K562 (cell line): ENCODE results near the gene RND1. TPM values are rescaled to one million over a fixed set of nuclear protein-coding genes. Genes with fewer than 3 reads are reported as not detected.

Experiments
- ATAC-seq: fragments of 200-7000 bp; cut with Tn5 transposase; 3 replicates; pipeline ENCODE4 v1.9.1; 2020; ENCODE audit warnings: moderate library complexity
- BruUV-seq: library from RNA; stranded (reverse); fragments of 400-500 nt; replicated peaks from 2 replicates; lab custom pipeline; 2021; lab: Mats Ljungman, UMichigan
- CTCF ChIA-PET: fragments of 300-600 bp; formaldehyde crosslinking; extraction: SDS; loops from one replicate; lab custom pipeline; 2021; ENCODE audit warnings: low intra/inter-chr PET ratio; lab: Yijun Ruan, JAX
- POLR2A ChIA-PET: fragments of 300-600, 350-650 bp; sonication (Branson Sonifier 250); formaldehyde crosslinking; extraction: SDS; loops from one replicate; lab custom pipeline; 2021; ENCODE audit warnings: antibody characterized with exemption, inconsistent platforms; lab: Yijun Ruan, JAX
- DNase-seq, 4 experiments: peaks; one replicate each; pipeline versions ENCODE4 v3.0.0 to v3.0.0-alpha.2; 2011 to 2018; ENCODE audit warnings: low spot score in 3 of 4, mixed read lengths in 3 of 4; ENCODE audit errors: extremely low read depth in 1 of 4
- FAIRE-seq: peaks from 2 replicates; lab custom pipeline; 2011; peaks lifted over from hg19 to GRCh38; lab: Jason Lieb, UNC
- H2AFZ ChIP-seq: 2 replicates; pipeline ENCODE4 v1.6.0; 2011; ENCODE audit warnings: low read depth, low read length, control low read depth, inconsistent platforms
- H3K27ac ChIP-seq: fragments of 200-600 bp; 3 replicates; pipeline ENCODE4 v1.8.0; 2011; ENCODE audit warnings: low read depth, mild to moderate bottlenecking, control low read depth, inconsistent platforms, low read length, moderate library complexity, mixed read lengths; ENCODE audit errors: extremely low read depth
- H3K27me3 ChIP-seq, 2 experiments: fragments of 300-600 bp in 1 of 2; 2 replicates in 1 of 2; 3 replicates in 1 of 2; pipeline versions ENCODE4 v1.6.0 to v1.8.0; 2011; ENCODE audit warnings: inconsistent platforms in 2 of 2, low read length in 2 of 2, mild to moderate bottlenecking in 1 of 2, mixed read lengths in 1 of 2, moderate library complexity in 1 of 2; ENCODE audit not compliant: control insufficient read depth in 2 of 2, insufficient read depth in 2 of 2
- H3K36me3 ChIP-seq: fragments of 300-600 bp; 3 replicates; pipeline ENCODE4 v1.8.0; 2011; ENCODE audit warnings: mild to moderate bottlenecking, low read length, inconsistent platforms; ENCODE audit not compliant: control insufficient read depth, insufficient read depth
- H3K4me1 ChIP-seq, 2 experiments: fragments of 200-600 bp in 1 of 2; replicated peaks in 1 of 2; 2 replicates in 1 of 2; 3 replicates in 1 of 2; pipeline versions ENCODE4 v1.5.1 to v1.8.0; 2011; ENCODE audit warnings: inconsistent platforms in 2 of 2, low read length in 2 of 2, mild to moderate bottlenecking in 1 of 2, mixed read lengths in 1 of 2, moderate library complexity in 1 of 2; ENCODE audit not compliant: control insufficient read depth in 2 of 2, insufficient read depth in 2 of 2
- H3K4me2 ChIP-seq: 2 replicates; pipeline ENCODE4 v1.6.1; 2011; ENCODE audit warnings: low read length, control low read depth, inconsistent platforms, mixed read lengths; ENCODE audit not compliant: insufficient read depth
- H3K4me3 ChIP-seq: fragments of 200-600 bp; sonication (generic), shearing (Covaris generic); 2 replicates; pipeline ENCODE4 v1.5.1; 2016; ENCODE audit warnings: control low read depth, inconsistent platforms
- H3K79me2 ChIP-seq: fragments of 200-600 bp; 3 replicates; pipeline ENCODE4 v1.8.0; 2011; ENCODE audit warnings: low read length, inconsistent platforms; ENCODE audit not compliant: control insufficient read depth, insufficient read depth
- H3K9ac ChIP-seq, 2 experiments: 2 replicates each; pipeline versions ENCODE4 v1.6.0 to v1.6.1; 2011; ENCODE audit warnings: low read depth in 2 of 2, low read length in 2 of 2, control low read depth in 1 of 2, inconsistent platforms in 1 of 2, mild to moderate bottlenecking in 1 of 2, mixed read lengths in 1 of 2; ENCODE audit not compliant: insufficient read depth in 1 of 2
- H3K9me1 ChIP-seq: one replicate; pipeline ENCODE4 v1.6.0; 2011; ENCODE audit warnings: inconsistent platforms, mild to moderate bottlenecking, low read length, moderate library complexity; ENCODE audit not compliant: control insufficient read depth, insufficient read depth
- H3K9me3 ChIP-seq: replicated peaks from 2 replicates; pipeline ENCODE4 v1.5.1; 2011; ENCODE audit warnings: low read depth, low read length, inconsistent platforms; ENCODE audit not compliant: control insufficient read depth, insufficient read depth
- H4K20me1 ChIP-seq: replicated peaks from 2 replicates; pipeline ENCODE4 v1.6.1; 2011; ENCODE audit warnings: low read length, inconsistent platforms, mixed read lengths; ENCODE audit not compliant: control insufficient read depth, insufficient read depth
- CBX2 ChIP-seq: fragments of 200-600 bp; sonication (generic); IDR thresholded peaks from one replicate; pipeline ENCODE4 v1.6.1; 2012; ENCODE audit warnings: mild to moderate bottlenecking, low read length, inconsistent platforms; ENCODE audit not compliant: insufficient read depth, poor library complexity, severe bottlenecking
- CCAR2 ChIP-seq: fragments of 200-400 bp; formaldehyde crosslinking; IDR thresholded peaks from 2 replicates; pipeline ENCODE4 v1.6.1; 2017; ENCODE audit warnings: mild to moderate bottlenecking, low read depth, low read length
- NRF1 ChIP-seq, 2 experiments: fragments of 450-650 bp; IDR thresholded peaks in 1 of 2; conservative IDR thresholded peaks in 1 of 2; 2 replicates each; pipeline ENCODE4 v1.6.1; 2014; ENCODE audit warnings: mild to moderate bottlenecking in 2 of 2
- POLR2G ChIP-seq: fragments of 200-400 bp; formaldehyde crosslinking; IDR thresholded peaks from 2 replicates; pipeline ENCODE4 v1.6.1; 2017; ENCODE audit warnings: low read depth, mild to moderate bottlenecking, antibody characterized with exemption, low read length, moderate library complexity
- ZNF197 ChIP-seq: fragments of 200-800 bp; sonication (Bioruptor generic); IDR thresholded peaks from 2 replicates; pipeline ENCODE4 v1.6.1; 2016; ENCODE audit warnings: low read depth, missing genetic modification characterization, missing compliant biosample characterization
- WGBS: fragments of 100-300 bp; shearing (Covaris generic); methylation state at CpG from one replicate; pipeline ENCODE4 v1.1.6; 2016; ENCODE audit warnings: low coverage, mixed read lengths; ENCODE audit not compliant: insufficient coverage; ENCODE audit errors: missing lambda C conversion rate; 5-methylcytosine and 5-hydroxymethylcytosine counted together
- in situ Hi-C: fragments of 300-500 bp; cut with MboI; formaldehyde crosslinking; loops from 4 replicates; pipeline ENCODE4 v1.15.0; 2018; ENCODE audit warnings: inconsistent platforms, mixed read lengths
- intact Hi-C: fragments of 100-400 bp; cut with micrococcal nuclease; formaldehyde crosslinking; loops from 2 replicates; pipeline ENCODE4 v1.14.2; 2022
- polyA plus RNA-seq, 8 experiments: library from polyadenylated mRNA; depleted of rRNA in 4 of 8; stranded (reverse) in 5 of 8; unstranded in 3 of 8; fragments of >200 nt; fragmentation: Nextera tagmentation in 2 of 8; fragmentation: Illumina TruSeq in 1 of 8; extraction: Ambion mirVana in 2 of 8; extraction: Trizol in 1 of 8; gene quantifications; 2 replicates each; pipeline versions ENCODE4 v1.2.1 to v1.2.3, GENCODE V29; 2011 to 2014; ENCODE audit warnings: inconsistent platforms in 1 of 8, missing spikeins in 1 of 8
- total RNA-seq, 7 experiments: library from RNA; depleted of rRNA in 6 of 7; stranded (reverse); fragments of >200 nt in 6 of 7; fragmentation: Illumina TruSeq in 2 of 7; extraction: Trizol in 2 of 7; gene quantifications; 2 replicates each; pipeline versions ENCODE4 v1.2.1 to v1.2.3, GENCODE V29; 2011 to 2021; ENCODE audit warnings: low replicate concordance in 1 of 7
- TF ChIP-seq, protein P1 (sequence below): fragments of 450-650 bp; formaldehyde crosslinking; IDR thresholded peaks from 2 replicates; pipeline ENCODE4 v1.4.0; 2022; ENCODE audit warnings: mild to moderate bottlenecking, moderate library complexity

RND1 gene
- total and polyA plus RNA-seq, 9 of the 15 experiments (the other 6 are each of a cell fraction or from before 2014, with no cell fraction given): 0.18 to 0.78 (median 0.58) TPM; not detected in 2

GRCh38 chr12:48828841-48829575, 36.7 kb downstream of the RND1 start:
- POLR2A ChIA-PET: interaction anchor here (0.6 to 3.7 kb wide), 8 partner anchors 10 to 273 kb away, joined by 3 to 18 read pairs (median 4); partner anchors contain the start of genes DDX23 and RND1
- Histone ChIP-seq H3K27ac (no peak overlapping the region), H4K20me1 (peaks cover 15% of the 10 kb centered on the region; the same call in 1 of the 2 replicates), H2AFZ (no peak overlapping the region), H3K4me3 (no peak overlapping the region), H3K4me1 (peaks cover 0 to 11% of the 10 kb centered on the region in 2 experiments; a peak in 2 of 5 replicates), H3K4me2 (no peak overlapping the region), H3K9me1 (peaks cover 5% of the 10 kb centered on the region), H3K36me3 (peaks cover 58% of the 10 kb centered on the region), H3K9me3 (no peaks in the 10 kb centered on the region), H3K27me3 (peaks cover 0 to 3% of the 10 kb centered on the region in 2 experiments; a peak in 2 of 5 replicates), H3K9ac (no peak overlapping the region), H3K79me2 (no peaks in the 10 kb centered on the region)
- intact Hi-C loops: no loop called here
- TF ChIP-seq, protein P1, sequence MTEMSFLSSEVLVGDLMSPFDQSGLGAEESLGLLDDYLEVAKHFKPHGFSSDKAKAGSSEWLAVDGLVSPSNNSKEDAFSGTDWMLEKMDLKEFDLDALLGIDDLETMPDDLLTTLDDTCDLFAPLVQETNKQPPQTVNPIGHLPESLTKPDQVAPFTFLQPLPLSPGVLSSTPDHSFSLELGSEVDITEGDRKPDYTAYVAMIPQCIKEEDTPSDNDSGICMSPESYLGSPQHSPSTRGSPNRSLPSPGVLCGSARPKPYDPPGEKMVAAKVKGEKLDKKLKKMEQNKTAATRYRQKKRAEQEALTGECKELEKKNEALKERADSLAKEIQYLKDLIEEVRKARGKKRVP (CRISPR knock-in tag): no peak
- TF ChIP-seq NRF1 (conservative IDR thresholded peaks at IDR 0.05 in 1 of 2, IDR thresholded peaks at IDR 0.05 in 1 of 2) (0 out of 4 replicates have a peak, but pooled peaks of 1 of the 2 experiments have one; percentile 14), ZNF197 (CRISPR knock-in tag) (no peak), CBX2 (no peak), CCAR2 (no peak), POLR2G (peak; percentile 52; the same call in 1 of the 2 replicates)
- no peak for DNase-seq
- CTCF ChIA-PET: no interaction called here
- no TSS peak for BruUV-seq
- in situ Hi-C loops: no loop called here
- ATAC-seq: peak; percentile 11
- FAIRE-seq: no peak
- 90% methylated on average over 16 of the region's 16 CpGs for WGBS
